Cardiac muscle cell (in vitro differentiated cells and primary cell): ENCODE measurements around the gene ATP9B. TPM values are rescaled to one million over a fixed set of nuclear protein-coding genes. Genes with fewer than 3 reads are reported as not detected.

Source experiments
- DNase-seq, 2 donors: peaks; one replicate each; pipeline versions ENCODE4 v3.0.0 to v3.0.0-alpha.2; 2010 to 2017; ENCODE audit warnings: low read depth in 1 of 2, low spot score in 1 of 2
- H3K27ac ChIP-seq: fragments of 200-600 bp; sonication (generic); 2 replicates; pipeline ENCODE4 v1.5.1; 2016
- H3K27me3 ChIP-seq: fragments of 200-600 bp; sonication (generic); 2 replicates; pipeline ENCODE4 v1.6.0; 2016; ENCODE audit warnings: control low read depth
- H3K36me3 ChIP-seq: fragments of 200-600 bp; sonication (generic); 2 replicates; pipeline ENCODE4 v1.5.1; 2016; ENCODE audit warnings: control low read depth
- H3K4me1 ChIP-seq: fragments of 200-600 bp; sonication (generic); 2 replicates; pipeline ENCODE4 v1.8.1; 2017; ENCODE audit warnings: low read depth, mild to moderate bottlenecking, mixed run types
- H3K4me3 ChIP-seq: fragments of 200-600 bp; sonication (generic); 2 replicates; pipeline ENCODE4 v1.5.1; 2016; ENCODE audit warnings: mild to moderate bottlenecking
- H3K9me3 ChIP-seq: fragments of 200-600 bp; sonication (generic); 2 replicates; pipeline ENCODE4 v1.5.1; 2017; ENCODE audit warnings: low read depth, mild to moderate bottlenecking, control low read depth
- polyA plus RNA-seq: library from polyadenylated mRNA; unstranded; fragments of >200 nt; fragmentation: Nextera tagmentation; extraction: Ambion mirVana; gene quantifications from 2 replicates; pipeline ENCODE4 v1.2.1, GENCODE V29; 2016
- total RNA-seq: library from RNA; depleted of rRNA; stranded (reverse); fragments of >200 nt; gene quantifications from 2 replicates; pipeline ENCODE4 v1.2.3, GENCODE V29; 2016
- TF ChIP-seq, protein P1 (sequence below): IDR thresholded peaks from 2 replicates; pipeline ENCODE4 v1.5.1; 2012; ENCODE audit warnings: low read depth, mild to moderate bottlenecking, low read length

ATP9B gene
- total and polyA plus RNA-seq, 2 experiments from 2014 or later, result 14.1 to 14.2 TPM

DNA sequence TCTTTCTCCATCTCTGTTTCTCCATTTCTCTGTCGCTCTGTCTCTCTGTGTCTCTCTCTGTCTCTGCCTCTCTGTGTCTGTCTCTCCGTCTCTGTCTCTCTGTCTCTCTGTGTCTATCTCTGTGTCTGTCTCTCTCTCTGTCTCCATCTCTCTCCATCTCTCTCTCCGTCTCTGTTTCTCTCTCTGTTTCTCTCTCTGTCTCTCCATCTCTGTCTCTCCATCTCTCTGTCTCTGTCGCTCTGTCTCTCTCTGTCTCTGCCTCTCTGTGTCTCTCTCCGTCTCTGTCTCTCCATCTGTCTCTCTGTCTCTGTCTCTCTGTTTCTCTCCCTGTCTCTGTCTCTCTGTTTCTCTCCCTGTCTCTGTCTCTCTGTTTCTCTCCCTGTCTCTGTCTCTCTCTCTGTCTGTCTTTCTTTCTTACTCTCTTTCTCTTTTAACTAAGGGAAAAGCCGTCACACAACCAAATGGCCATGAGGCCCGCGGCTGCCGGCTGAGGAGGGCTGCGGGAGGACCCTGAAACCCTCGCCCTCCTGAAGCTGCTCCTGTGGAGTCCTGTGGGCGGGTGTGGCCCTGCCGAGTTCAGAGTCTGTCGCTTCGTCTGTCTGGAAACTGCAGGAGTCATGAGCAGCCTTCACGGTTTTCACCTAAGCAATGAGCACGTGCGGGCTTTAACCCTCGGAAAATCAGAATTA, 355.8 kb downstream of the ATP9B start:
- TF ChIP-seq, protein P1, sequence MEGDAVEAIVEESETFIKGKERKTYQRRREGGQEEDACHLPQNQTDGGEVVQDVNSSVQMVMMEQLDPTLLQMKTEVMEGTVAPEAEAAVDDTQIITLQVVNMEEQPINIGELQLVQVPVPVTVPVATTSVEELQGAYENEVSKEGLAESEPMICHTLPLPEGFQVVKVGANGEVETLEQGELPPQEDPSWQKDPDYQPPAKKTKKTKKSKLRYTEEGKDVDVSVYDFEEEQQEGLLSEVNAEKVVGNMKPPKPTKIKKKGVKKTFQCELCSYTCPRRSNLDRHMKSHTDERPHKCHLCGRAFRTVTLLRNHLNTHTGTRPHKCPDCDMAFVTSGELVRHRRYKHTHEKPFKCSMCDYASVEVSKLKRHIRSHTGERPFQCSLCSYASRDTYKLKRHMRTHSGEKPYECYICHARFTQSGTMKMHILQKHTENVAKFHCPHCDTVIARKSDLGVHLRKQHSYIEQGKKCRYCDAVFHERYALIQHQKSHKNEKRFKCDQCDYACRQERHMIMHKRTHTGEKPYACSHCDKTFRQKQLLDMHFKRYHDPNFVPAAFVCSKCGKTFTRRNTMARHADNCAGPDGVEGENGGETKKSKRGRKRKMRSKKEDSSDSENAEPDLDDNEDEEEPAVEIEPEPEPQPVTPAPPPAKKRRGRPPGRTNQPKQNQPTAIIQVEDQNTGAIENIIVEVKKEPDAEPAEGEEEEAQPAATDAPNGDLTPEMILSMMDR, result no peak
- H3K4me1 ChIP-seq, result no peaks in the 10 kb centered on the region
- H3K9me3 ChIP-seq, result no peaks in the 10 kb centered on the region
- H3K27ac ChIP-seq, result no peak overlapping the region
- no peaks in the 10 kb centered on the region for H3K36me3 ChIP-seq
- no peaks in the 10 kb centered on the region for H3K27me3 ChIP-seq
- H3K4me3 ChIP-seq, result no peak overlapping the region
- DNase-seq, result no peak

- TF ChIP-seq, protein P1, result no peak
- Histone ChIP-seq H3K36me3 (no peaks in the 10 kb centered on the region), H3K9me3 (no peaks in the 10 kb centered on the region), H3K27me3 (no peaks in the 10 kb centered on the region), H3K4me3 (no peak overlapping the region), H3K27ac (no peak overlapping the region), H3K4me1 (no peaks in the 10 kb centered on the region)
- DNase-seq, result no peak
Observed at GRCh38 chr18:79425569-79425886, 356.3 kb downstream of the ATP9B start.

- no peak overlapping the region for H3K27ac ChIP-seq
- H3K36me3 ChIP-seq, result no peaks in the 10 kb centered on the region
- TF ChIP-seq, protein P1, result no peak
- H3K4me3 ChIP-seq, result no peak overlapping the region
- no peak for DNase-seq
- H3K4me1 ChIP-seq, result no peaks in the 10 kb centered on the region
- no peaks in the 10 kb centered on the region for H3K9me3 ChIP-seq
- H3K27me3 ChIP-seq, result no peaks in the 10 kb centered on the region
Observed at GRCh38 chr18:79426376-79427300, 357.4 kb downstream of the ATP9B start.

GRCh38 chr18:79427368-79428225, 358.4 kb downstream of the ATP9B start:
- Histone ChIP-seq H3K4me1 (no peaks in the 10 kb centered on the region), H3K9me3 (no peaks in the 10 kb centered on the region), H3K27me3 (no peaks in the 10 kb centered on the region), H3K36me3 (no peaks in the 10 kb centered on the region), H3K4me3 (no peak overlapping the region), H3K27ac (no peak overlapping the region)
- no peak for DNase-seq
- TF ChIP-seq, protein P1, result no peak

Other genes with a start within 250 kb of the ATP9B start
- gene SALL3, start 89.6 kb upstream of the ATP9B start, total RNA-seq, result 1.6 and 3.0 TPM in 2 replicates
- 0.09 and 1.8 TPM in 2 replicates for gene SALL3, start 89.6 kb upstream of the ATP9B start, polyA plus RNA-seq